Stimulated activated CD4-positive, alpha-beta T cell treated with anti-CD3 and anti-CD28 coated beads, Interleukin-12 subunit alpha, Interleukin-12 subunit beta, amount 100 ng/mL, for 48 hours (primary cell): ENCODE measurements around the gene ALG9.

ENCODE experiments used
- DNase-seq, 3 donors: peaks; one replicate each; pipeline ENCODE4 v3.0.0-alpha.2; 2020; ENCODE audit warnings: low read depth in 2 of 3, low spot score in 1 of 3

The ALG9 gene

DNA sequence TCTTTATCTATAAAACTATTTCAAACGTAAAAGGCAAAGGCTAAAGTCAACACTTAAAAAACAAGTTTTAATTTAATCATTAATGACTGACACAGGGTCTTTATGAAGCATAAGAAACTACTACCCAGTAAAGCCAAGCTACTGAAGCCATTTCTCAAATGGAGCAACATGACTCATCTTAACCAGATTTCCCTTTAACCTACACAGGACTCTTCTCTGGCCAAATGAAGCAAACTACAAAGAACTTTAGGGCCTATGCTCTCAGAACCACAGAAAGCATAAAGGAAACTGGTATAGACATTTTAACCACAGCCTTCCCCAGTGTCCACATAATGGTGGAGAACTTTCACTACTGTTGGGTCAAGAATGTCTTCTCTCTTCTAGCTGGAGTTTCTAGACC is 34.7 kb downstream of the ALG9 start:
- DNase-seq: no peak

DNA sequence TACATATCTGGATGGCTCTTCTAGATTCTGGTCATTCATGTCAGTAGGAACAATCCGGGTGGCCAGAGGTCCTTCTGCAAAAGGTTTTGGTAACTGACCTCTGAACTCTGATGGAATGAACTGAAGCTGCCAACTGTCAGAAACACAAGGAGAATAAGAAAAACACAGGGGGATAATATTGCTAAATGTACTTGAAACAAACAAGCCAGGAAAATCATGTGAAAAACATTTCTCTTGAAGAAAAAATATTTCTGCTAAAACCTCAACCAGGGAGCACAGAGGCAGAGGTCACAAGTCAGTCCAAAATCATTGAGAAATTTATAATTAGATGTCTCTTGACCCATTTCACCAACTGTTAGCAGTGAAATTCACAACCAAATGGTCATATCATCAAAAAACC is 35.2 kb downstream of the ALG9 start:
- no peak for DNase-seq

DNA sequence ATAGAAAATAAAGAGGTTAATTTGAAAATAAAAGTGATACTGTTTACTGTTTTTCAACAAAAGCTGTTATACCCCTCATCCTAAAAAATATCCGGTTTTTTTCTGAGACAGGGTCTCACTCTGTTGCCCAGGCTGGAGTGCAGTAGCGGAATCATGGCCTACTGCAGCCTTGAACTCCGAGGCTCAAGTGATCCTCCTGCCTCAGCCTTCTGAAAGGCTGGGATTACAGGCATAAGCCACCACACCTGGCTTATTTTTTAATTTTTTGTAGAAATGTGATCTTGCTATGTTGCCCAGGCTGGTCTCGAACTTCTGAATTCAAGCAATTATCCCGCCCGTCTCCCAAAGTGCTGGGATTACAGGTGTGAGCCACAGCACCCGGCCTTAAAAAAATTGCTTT is 35.7 kb downstream of the ALG9 start:
- no peak for DNase-seq

DNA sequence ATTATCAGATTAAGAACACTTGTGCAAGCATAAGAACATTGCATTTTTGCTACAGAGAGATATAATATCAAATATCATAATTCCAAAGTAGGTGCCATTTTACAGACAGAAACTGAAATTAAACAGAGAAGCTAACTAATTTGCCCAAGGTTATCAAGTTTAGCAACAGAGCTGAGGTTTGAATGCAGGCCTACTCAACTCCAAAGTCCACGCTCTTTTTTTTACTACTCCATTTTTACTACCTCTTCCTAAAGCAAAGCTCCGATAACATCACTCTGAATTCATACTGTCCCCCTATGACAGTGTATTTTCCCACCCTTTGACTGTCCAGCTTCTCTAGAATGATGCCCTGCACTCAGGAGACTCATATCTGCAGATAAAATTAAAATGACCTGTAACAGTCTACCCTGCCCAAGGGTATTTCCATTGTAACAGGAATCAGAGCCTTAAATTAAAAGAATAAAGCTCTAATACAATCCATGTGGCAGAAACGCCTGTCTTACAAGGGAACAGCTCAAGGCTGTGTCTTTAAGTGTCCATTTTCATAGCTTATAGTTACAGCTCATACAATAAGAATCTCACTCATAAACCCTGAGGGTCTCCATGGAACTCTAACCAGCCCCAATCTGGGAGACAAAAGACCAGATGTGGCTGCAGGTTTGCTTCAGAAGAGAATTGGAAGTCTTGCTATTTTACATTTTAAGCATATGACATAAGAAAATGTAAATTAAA is 36.8 kb downstream of the ALG9 start:
- DNase-seq: no peak

- DNase-seq: no peak
Observed at GRCh38 chr11:111833524-111833923, 37.9 kb downstream of the ALG9 start.

GRCh38 chr11:111829185-111829968 is 42.0 kb downstream of the ALG9 start:
- DNase-seq: no peak

DNA sequence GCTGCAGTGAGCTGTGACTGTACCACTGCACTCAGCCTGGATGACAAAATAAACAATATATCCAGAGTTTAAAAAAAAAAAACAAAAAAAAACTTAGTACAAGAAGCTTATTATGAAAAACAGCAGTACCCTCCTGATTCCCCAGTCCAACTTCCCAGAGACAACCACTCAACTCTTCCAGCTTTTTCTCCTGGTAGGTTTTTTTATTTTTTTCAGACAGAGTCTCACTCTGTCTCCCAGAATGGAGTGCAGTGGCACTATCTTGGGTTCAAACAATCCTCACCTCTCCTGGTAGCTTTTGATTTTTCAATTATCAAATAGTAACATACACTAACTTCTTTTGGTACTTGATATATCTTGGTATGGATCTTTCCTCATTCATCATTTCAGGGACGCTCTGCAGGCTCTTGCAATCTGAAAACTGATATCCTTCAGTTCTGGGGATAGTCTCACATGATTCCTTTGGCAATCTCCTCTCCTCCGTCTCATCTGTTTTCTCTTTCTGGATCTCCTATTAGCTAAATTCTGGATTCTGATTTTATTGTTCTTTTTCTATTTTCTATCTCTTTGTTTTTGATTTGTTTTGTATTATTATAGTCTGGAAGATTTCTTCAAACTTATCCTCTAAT is 44.9 kb downstream of the ALG9 start:
- DNase-seq: no peak

GRCh38 chr11:111823629-111824028 is 47.8 kb downstream of the ALG9 start:
- DNase-seq: no peak

GRCh38 chr11:111823131-111823530 is 48.2 kb downstream of the ALG9 start:
- DNase-seq: no peak

- DNase-seq: no peak
Observed at GRCh38 chr11:111819829-111820237, 51.5 kb downstream of the ALG9 start.

GRCh38 chr11:111819161-111819828 is 52.1 kb downstream of the ALG9 start:
- DNase-seq: no peak

- DNase-seq: no peak
Observed at GRCh38 chr11:111815489-111815888, 55.9 kb downstream of the ALG9 start.

DNA sequence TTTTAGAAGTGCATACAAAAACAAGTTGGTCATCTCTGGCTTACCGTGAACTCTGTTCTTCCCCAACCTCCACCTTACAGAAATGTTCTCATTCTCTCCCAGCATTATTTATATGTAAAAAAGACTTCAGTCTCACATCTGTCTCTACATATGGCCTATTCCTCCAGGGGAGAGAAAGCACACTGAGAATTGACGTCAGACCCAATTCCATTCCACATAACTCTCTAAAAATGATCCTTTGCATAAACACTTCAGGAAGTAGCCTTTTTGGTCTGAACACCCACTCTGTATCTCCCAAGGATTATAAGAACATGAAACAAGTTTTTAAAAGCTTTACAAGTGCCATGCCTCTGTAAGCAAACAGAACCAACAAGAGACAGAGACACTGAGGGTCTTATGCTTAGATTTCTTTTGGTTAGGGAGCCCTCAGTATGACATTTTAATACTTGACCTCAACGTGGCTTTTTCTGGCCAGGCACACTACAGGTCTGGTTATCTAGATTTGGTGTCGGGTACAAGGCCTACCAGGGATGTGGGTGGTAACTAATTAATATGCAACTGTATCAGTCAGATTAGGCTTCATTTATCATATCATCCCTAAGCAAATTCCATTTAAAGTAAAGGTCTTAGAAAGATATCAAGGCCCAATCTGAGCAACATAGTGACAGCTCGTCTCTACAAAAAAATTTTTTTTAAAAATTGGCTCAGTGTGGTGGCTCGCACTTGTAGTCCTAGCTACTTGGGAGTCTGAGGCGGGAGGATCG is 56.6 kb downstream of the ALG9 start:
- no peak for DNase-seq

DNA sequence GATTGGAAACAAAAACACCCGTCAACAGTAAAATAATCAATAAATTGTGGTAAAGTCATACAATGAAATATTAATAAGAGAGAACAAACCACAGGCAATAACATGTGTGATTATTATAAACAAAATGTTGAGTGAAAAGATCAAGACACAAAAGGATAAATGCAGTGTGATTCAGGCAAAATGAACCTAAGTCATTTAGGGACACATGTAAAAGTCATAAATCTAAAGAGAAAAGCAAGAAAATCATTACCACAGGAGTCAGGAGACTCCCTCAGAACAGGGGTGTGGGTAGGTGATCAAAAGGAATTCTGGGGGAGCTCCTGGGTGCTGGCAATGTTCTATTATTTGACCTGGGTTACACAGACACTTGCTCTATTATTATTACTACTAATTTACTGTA is 57.3 kb downstream of the ALG9 start:
- DNase-seq: no peak

DNA sequence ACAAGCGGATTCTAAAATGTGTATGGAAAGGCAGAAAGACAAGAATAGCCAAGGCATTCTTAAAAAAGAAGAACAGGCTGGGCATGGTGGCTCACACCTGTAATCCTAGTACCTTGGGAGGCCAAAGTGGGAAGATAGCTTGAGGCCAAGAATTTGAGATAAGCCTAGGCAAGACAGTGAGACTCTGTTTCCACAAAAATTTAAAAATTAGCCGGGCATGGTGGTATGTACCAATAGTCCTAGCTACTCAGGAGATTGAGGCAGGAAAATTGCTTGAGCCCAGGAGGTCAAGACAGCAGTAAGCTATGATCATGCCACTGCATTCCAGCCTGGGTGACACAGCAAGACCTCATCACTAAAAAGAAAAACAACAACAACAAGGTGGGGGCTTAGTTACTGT is 59.2 kb downstream of the ALG9 start:
- no peak for DNase-seq

GRCh38 chr11:111811445-111811844 is 59.9 kb downstream of the ALG9 start:
- no peak for DNase-seq

GRCh38 chr11:111808834-111809233 is 62.5 kb downstream of the ALG9 start:
- no peak for DNase-seq

GRCh38 chr11:111808063-111808588 is 63.3 kb downstream of the ALG9 start:
- DNase-seq: no peak

GRCh38 chr11:111807076-111807475 is 64.3 kb downstream of the ALG9 start:
- no peak for DNase-seq

- no peak for DNase-seq
Observed at GRCh38 chr11:111801135-111801534, 70.2 kb downstream of the ALG9 start.

- no peak for DNase-seq
Observed at GRCh38 chr11:111798279-111798678, 73.1 kb downstream of the ALG9 start.
